AG04450 (cell line): ENCODE results near the gene NF2. TPM values are rescaled to one million over a fixed set of nuclear protein-coding genes. Genes with fewer than 3 reads are reported as not detected.

ENCODE experiments used
- CTCF ChIA-PET: fragments of 300-600, 350-600 bp; formaldehyde crosslinking; extraction: SDS; loops from one replicate; lab custom pipeline; 2022; ENCODE audit warnings: antibody characterized with exemption, inconsistent platforms; lab: Charles Lee
- POLR2A ChIA-PET: fragments of 350-600 bp; formaldehyde crosslinking; extraction: SDS; loops from one replicate; lab custom pipeline; 2021; ENCODE audit warnings: antibody characterized with exemption, inconsistent platforms; lab: Yijun Ruan, JAX
- DNase-seq: peaks from one replicate; pipeline ENCODE4 v3.0.0-alpha.2; 2011; ENCODE audit warnings: low read depth, low spot score
- H3K27ac ChIP-seq: one replicate; pipeline ENCODE4 v1.5.1; 2012; ENCODE audit warnings: low read depth, low read length, control low read depth
- H3K27me3 ChIP-seq: one replicate; pipeline ENCODE4 v1.6.0; 2012; ENCODE audit warnings: low read length; ENCODE audit not compliant: control insufficient read depth, insufficient read depth
- H3K4me3 ChIP-seq: 2 replicates; pipeline ENCODE4 v1.5.1; 2011; ENCODE audit warnings: mild to moderate bottlenecking, low read depth, low read length, control low read depth
- H3K9me3 ChIP-seq: 2 replicates; pipeline ENCODE4 v1.5.1; 2012; ENCODE audit warnings: low read length; ENCODE audit not compliant: control insufficient read depth, insufficient read depth
- polyA plus RNA-seq: library from polyadenylated mRNA; depleted of rRNA; stranded (reverse); fragments of >200 nt; gene quantifications from 2 replicates; pipeline ENCODE4 v1.2.3, GENCODE V29; 2011
- TF ChIP-seq, protein P1 (sequence below): IDR thresholded peaks from 2 replicates; pipeline ENCODE4 v1.5.1; 2011; ENCODE audit warnings: low read depth, low read length, control low read depth, inconsistent platforms

NF2 gene
- polyA plus RNA-seq, 1 experiment = 57.6 TPM

DNA sequence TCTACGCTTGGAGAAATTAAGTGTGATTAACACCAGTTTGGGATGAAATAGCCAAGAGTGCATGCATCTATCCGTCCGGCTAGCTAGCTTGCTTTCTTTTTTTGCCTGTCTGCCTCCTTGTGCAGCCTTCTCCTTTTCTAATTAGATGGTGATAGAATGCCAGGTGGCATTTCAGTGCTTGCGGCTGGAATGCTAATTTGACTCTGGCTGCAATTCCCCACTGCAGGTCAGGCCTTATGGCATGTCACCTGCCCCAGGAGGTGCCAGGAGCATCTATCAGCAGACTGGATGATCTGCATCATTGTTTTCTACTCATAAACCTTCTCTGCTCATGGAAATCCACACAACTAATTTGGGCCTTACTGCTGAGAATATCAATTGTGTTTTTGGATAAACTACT lies 65.2 kb downstream of the NF2 start:
- H3K9me3 ChIP-seq = no peaks in the 10 kb centered on the region
- DNase-seq = no peak
- no peaks in the 10 kb centered on the region for H3K27me3 ChIP-seq
- ChIA-PET CTCF (interaction anchor here (1.8 to 3.2 kb wide), 2 partner anchors 21 to 33 kb away, joined by 5 to 17 read pairs; no protein-coding TSS in a partner anchor), POLR2A (interaction anchor here (0.6 kb wide), 1 partner anchor 29 kb away, joined by 4 read pairs; no protein-coding TSS in a partner anchor)
- TF ChIP-seq, protein P1, sequence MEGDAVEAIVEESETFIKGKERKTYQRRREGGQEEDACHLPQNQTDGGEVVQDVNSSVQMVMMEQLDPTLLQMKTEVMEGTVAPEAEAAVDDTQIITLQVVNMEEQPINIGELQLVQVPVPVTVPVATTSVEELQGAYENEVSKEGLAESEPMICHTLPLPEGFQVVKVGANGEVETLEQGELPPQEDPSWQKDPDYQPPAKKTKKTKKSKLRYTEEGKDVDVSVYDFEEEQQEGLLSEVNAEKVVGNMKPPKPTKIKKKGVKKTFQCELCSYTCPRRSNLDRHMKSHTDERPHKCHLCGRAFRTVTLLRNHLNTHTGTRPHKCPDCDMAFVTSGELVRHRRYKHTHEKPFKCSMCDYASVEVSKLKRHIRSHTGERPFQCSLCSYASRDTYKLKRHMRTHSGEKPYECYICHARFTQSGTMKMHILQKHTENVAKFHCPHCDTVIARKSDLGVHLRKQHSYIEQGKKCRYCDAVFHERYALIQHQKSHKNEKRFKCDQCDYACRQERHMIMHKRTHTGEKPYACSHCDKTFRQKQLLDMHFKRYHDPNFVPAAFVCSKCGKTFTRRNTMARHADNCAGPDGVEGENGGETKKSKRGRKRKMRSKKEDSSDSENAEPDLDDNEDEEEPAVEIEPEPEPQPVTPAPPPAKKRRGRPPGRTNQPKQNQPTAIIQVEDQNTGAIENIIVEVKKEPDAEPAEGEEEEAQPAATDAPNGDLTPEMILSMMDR = no peak
- no peak overlapping the region for H3K27ac ChIP-seq
- H3K4me3 ChIP-seq = no peak overlapping the region

DNA sequence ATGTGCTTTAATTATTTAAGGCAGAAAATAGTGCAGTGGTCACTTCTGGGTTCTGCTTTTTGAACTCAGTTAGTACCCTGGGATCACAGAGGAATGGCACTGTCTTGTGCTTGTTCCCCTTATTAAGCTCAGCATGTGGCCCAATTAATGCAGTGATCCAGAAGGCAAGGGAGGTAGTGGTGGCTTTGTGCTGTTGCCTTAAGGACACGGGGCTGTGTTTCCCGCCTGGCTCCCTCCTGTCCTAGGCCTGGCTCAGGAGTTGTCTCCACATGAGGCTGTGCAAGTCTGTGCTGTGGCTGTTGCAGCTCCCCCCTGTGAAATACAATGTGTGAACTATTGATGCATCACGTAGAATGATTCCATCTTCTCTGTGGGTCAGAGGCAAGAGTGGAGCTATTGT lies 67.2 kb downstream of the NF2 start:
- CTCF ChIA-PET = interaction anchor here (0.7 kb wide), 1 partner anchor 641 kb away, joined by 5 read pairs; no protein-coding TSS in a partner anchor
- Histone ChIP-seq H3K27ac (no peak overlapping the region), H3K9me3 (no peaks in the 10 kb centered on the region), H3K27me3 (no peaks in the 10 kb centered on the region), H3K4me3 (no peak overlapping the region)
- POLR2A ChIA-PET = no interaction called here
- TF ChIP-seq, protein P1 = no peak
- no peak for DNase-seq

DNA sequence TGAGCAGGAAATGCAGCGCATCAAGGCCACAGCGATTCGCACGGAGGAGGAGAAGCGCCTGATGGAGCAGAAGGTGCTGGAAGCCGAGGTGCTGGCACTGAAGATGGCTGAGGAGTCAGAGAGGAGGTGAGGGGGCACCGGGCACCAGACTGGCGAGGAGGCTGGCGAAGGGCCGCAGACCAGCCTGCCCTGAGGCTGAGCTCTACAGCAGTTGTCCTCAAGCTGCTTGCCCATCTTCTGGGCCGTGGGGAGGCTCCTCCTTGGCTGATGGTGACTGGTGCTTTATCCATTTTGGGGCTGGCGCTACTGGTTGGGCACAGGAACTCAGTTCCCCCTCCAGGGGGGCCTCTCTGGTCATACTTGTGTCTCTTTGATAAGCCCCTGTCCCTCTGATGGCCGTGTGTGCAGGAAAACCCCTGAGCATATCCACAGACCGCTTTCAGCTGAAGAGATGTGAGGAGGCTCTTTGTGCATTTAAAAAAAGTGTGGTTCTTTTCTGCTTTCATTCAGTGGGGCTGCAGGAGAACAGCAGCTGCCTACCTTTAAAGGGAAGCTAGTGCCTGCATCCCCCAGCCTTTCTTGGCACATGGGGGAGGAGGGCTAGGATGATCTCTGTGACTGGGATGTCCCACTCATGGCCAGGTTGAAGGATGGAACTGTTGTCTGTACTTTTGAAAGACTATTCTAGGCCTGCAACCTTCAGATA lies 70.1 kb downstream of the NF2 start:
- Histone ChIP-seq H3K27me3 (no peaks in the 10 kb centered on the region), H3K9me3 (no peaks in the 10 kb centered on the region), H3K27ac (no peak overlapping the region), H3K4me3 (no peak overlapping the region)
- DNase-seq = no peak
- TF ChIP-seq, protein P1 = no peak
- CTCF ChIA-PET = no interaction called here
- POLR2A ChIA-PET = no interaction called here

DNA sequence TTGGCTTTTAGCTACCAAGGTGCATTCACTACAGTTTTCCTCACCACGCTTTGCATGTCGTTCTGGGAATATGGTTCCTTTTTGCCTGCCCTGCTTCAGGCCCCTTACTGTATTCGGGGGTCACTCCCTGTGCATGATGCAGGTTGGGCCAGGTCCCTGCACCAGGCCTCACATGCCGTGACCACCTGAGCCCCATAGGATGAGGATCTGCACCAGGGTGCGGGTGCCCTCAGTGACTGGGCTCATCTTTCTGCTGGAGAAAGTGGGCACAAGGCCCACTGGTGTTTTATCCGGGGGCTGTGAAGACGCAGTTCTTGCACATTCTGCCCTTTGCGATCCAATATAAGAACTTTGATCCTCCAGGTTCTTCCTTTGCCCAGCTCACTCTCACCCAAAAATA lies 70.7 kb downstream of the NF2 start:
- DNase-seq = no peak

DNA sequence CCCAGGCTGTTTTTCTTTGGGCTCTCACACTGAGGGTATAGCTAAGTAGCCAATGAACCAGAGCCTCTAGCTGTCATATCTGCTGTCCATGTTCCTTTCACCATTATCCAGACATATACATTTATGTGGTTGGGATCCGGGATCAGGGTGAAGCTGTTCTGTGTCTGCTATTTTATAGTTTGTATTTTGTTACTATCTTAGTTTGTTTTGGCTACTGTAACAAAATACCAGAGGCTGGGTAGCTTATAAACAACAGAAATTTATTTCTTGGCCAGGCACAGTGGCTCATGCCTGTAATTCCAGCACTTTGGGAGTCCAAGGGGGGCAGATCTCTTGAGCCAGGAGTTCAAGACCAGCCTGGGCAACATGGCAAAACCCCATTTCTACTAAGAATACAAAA lies 75.9 kb downstream of the NF2 start:
- TF ChIP-seq, protein P1 = no peak
- DNase-seq = no peak
- ChIA-PET POLR2A (no interaction called here), CTCF (interaction anchor here (1.0 to 1.6 kb wide), 3 partner anchors 10 to 409 kb away, joined by 3 to 5 read pairs (median 5); no protein-coding TSS in a partner anchor)
- no peaks in the 10 kb centered on the region for H3K27me3 ChIP-seq
- no peaks in the 10 kb centered on the region for H3K9me3 ChIP-seq
- no peak overlapping the region for H3K4me3 ChIP-seq
- no peak overlapping the region for H3K27ac ChIP-seq

More for the DNA sequence above, 70.7 kb downstream of the NF2 start:
- H3K9me3 ChIP-seq = no peaks in the 10 kb centered on the region
- ChIA-PET CTCF (no interaction called here), POLR2A (no interaction called here)
- TF ChIP-seq, protein P1 = no peak
- no peak overlapping the region for H3K27ac ChIP-seq
- H3K4me3 ChIP-seq = no peak overlapping the region
- no peaks in the 10 kb centered on the region for H3K27me3 ChIP-seq
